ENCODE results near the gene SLC27A5. TPM values are rescaled to one million over a fixed set of nuclear protein-coding genes. Genes with fewer than 3 reads are reported as not detected.

Gene SLC27A5
- total and polyA plus RNA-seq, 4 donors: 7.9 to 19.0 (median 13.0) TPM

GRCh38 chr19:58468216-58468839 is 43.5 kb downstream of the SLC27A5 start:
- no peak for ATAC-seq (ENCODE audit: insufficient read depth, low FRiP score)
- no peak for TF ChIP-seq CTCF (IDR thresholded peaks at IDR 0.05; ENCODE audit: control extremely low read depth, extremely low read depth)
- H3K27ac ChIP-seq (ENCODE audit: low read depth in 1 of 2, low read length in 1 of 2): no peak overlapping the region
- H3K4me1 ChIP-seq (ENCODE audit: control insufficient read depth in 5 of 5, insufficient read depth in 5 of 5, low read length in 5 of 5): peaks cover 0 to 14% (median 5%) of the 10 kb centered on the region in 5 donors
- H3K27me3 ChIP-seq (ENCODE audit: control insufficient read depth in 3 of 3, insufficient read depth in 3 of 3, low read length in 2 of 3): no peaks in the 10 kb centered on the region
- no peak overlapping the region for H3K9ac ChIP-seq (ENCODE audit: insufficient read depth in 1 of 2, low read length in 2 of 2)
- peak overlapping the region; percentile 25 for H3K4me3 ChIP-seq
- H3K36me3 ChIP-seq (ENCODE audit: control insufficient read depth in 4 of 4, insufficient read depth in 4 of 4, low read length in 4 of 4): peaks cover 2 to 34% (median 7%) of the 10 kb centered on the region in 4 donors
- WGBS, 2 donors: 62 to 71% methylated on average over 5 of the region's 5 CpGs
- DNase-seq: no peak
- no peaks in the 10 kb centered on the region for H3K9me3 ChIP-seq (ENCODE audit: control insufficient read depth in 4 of 4, insufficient read depth in 3 of 4, low read length in 3 of 4)

- peaks cover 0 to 14% (median 5%) of the 10 kb centered on the region in 5 donors for H3K4me1 ChIP-seq (ENCODE audit: control insufficient read depth in 5 of 5, insufficient read depth in 5 of 5, low read length in 5 of 5)
- no peak for TF ChIP-seq CTCF (IDR thresholded peaks at IDR 0.05; ENCODE audit: control extremely low read depth, extremely low read depth)
- peaks cover 0 to 23% (median 2%) of the 10 kb centered on the region in 4 donors for H3K36me3 ChIP-seq (ENCODE audit: control insufficient read depth in 4 of 4, insufficient read depth in 4 of 4, low read length in 4 of 4)
- WGBS, 2 donors: 0% methylated on average over 83 to 92 of the region's 92 CpGs
- H3K27me3 ChIP-seq (ENCODE audit: control insufficient read depth in 3 of 3, insufficient read depth in 3 of 3, low read length in 2 of 3): no peaks in the 10 kb centered on the region
- no peaks in the 10 kb centered on the region for H3K9me3 ChIP-seq (ENCODE audit: control insufficient read depth in 4 of 4, insufficient read depth in 3 of 4, low read length in 3 of 4)
- H3K4me3 ChIP-seq: peak within 1 kb of the TSS; percentile 87
- peak within 1 kb of the TSS; percentile 68 to 84 for H3K27ac ChIP-seq (ENCODE audit: low read depth in 1 of 2, low read length in 1 of 2)
- peak; percentile 98 to 99 (median 98) for DNase-seq
- peak; percentile 97 for ATAC-seq (ENCODE audit: insufficient read depth, low FRiP score)
- H3K9ac ChIP-seq (ENCODE audit: insufficient read depth in 1 of 2, low read length in 2 of 2): peak within 1 kb of the TSS; percentile 37 to 47
Observed at GRCh38 chr19:58466760-58467589, 44.8 kb downstream of the SLC27A5 start, which contains the start of gene ZNF324. Gene ZNF324, plus strand, starts transcription at chr19:58467080. Its CDS starts 2,106 bp downstream, at chr19:58469186.

GRCh38 chr19:58466089-58466759 is 45.6 kb downstream of the SLC27A5 start:
- H3K27ac ChIP-seq (ENCODE audit: low read depth in 1 of 2, low read length in 1 of 2): peak overlapping the region in 1 of 2 donors; percentile 1
- peak overlapping the region in 1 of 2 donors; percentile 47 for H3K9ac ChIP-seq (ENCODE audit: insufficient read depth in 1 of 2, low read length in 2 of 2)
- ATAC-seq (ENCODE audit: insufficient read depth, low FRiP score) (no peak), DNase-seq (no peak)
- WGBS, 2 donors: 35 to 36% methylated on average over 20 of the region's 20 CpGs
- H3K27me3 ChIP-seq (ENCODE audit: control insufficient read depth in 3 of 3, insufficient read depth in 3 of 3, low read length in 2 of 3): no peaks in the 10 kb centered on the region
- H3K4me1 ChIP-seq (ENCODE audit: control insufficient read depth in 5 of 5, insufficient read depth in 5 of 5, low read length in 5 of 5): peaks cover 0 to 14% (median 5%) of the 10 kb centered on the region in 5 donors
- H3K36me3 ChIP-seq (ENCODE audit: control insufficient read depth in 4 of 4, insufficient read depth in 4 of 4, low read length in 4 of 4): peaks cover 0 to 17% (median 1%) of the 10 kb centered on the region in 4 donors
- H3K4me3 ChIP-seq: peak overlapping the region; percentile 17
- no peak for TF ChIP-seq CTCF (IDR thresholded peaks at IDR 0.05; ENCODE audit: control extremely low read depth, extremely low read depth)
- no peaks in the 10 kb centered on the region for H3K9me3 ChIP-seq (ENCODE audit: control insufficient read depth in 4 of 4, insufficient read depth in 3 of 4, low read length in 3 of 4)
